Activated T-cell treated with anti-CD3 and anti-CD28 coated beads, Interleukin-2, amount 50 U/mL, for 1 hour (primary cell): ENCODE results near the gene AMY2A.
"Not testable (repeated sequence)": the region's sequence is repeated elsewhere in the genome, so short reads cannot be mapped to it uniquely, and the experiment has no call there.

Experiments used
- DNase-seq: peaks from one replicate; pipeline ENCODE4 v3.0.0-alpha.2; 2020

AMY2A gene

GRCh38 chr1:103616994-103617477 is at the start of gene AMY2A:
TSS of gene AMY2A (plus strand) at chr1:103617427. CDS start at chr1:103617441, 14 bp downstream.
- DNase-seq: not testable (repeated sequence)

- DNase-seq: no peak
These were observed 47.7 kb upstream of the AMY2A start for GRCh38 chr1:103569493-103569892.

- not testable (repeated sequence) for DNase-seq
These were observed 45.9 kb upstream of the AMY2A start, which contains the start of gene AMY2B for GRCh38 chr1:103571289-103571688. TSS of gene AMY2B (plus strand) at chr1:103571589. CDS start at chr1:103571603, 14 bp downstream.

GRCh38 chr1:103576065-103576464 is 41.2 kb upstream of the AMY2A start:
- DNase-seq: no peak

GRCh38 chr1:103576784-103577183 is 40.4 kb upstream of the AMY2A start:
- not testable (repeated sequence) for DNase-seq

- no peak for DNase-seq
These were observed 34.8 kb upstream of the AMY2A start for GRCh38 chr1:103582464-103582863.

- no peak for DNase-seq
These were observed 33.3 kb upstream of the AMY2A start for GRCh38 chr1:103583887-103584286.

- DNase-seq: no peak
These were observed 32.7 kb upstream of the AMY2A start for GRCh38 chr1:103584537-103584936.

- not testable (repeated sequence) for DNase-seq
These were observed 14.5 kb upstream of the AMY2A start for GRCh38 chr1:103602740-103603139.

- no peak for DNase-seq
These were observed 865 bp upstream of the AMY2A start for GRCh38 chr1:103616362-103616761.

GRCh38 chr1:103627436-103627835 is 10.2 kb downstream of the AMY2A start:
- DNase-seq: not testable (repeated sequence)

GRCh38 chr1:103641194-103641593 is 24.0 kb downstream of the AMY2A start:
- DNase-seq: not testable (repeated sequence)

- not testable (repeated sequence) for DNase-seq
These were observed 26.7 kb downstream of the AMY2A start for GRCh38 chr1:103643908-103644307.

GRCh38 chr1:103650305-103650704 is 33.1 kb downstream of the AMY2A start:
- not testable (repeated sequence) for DNase-seq

- not testable (repeated sequence) for DNase-seq
These were observed 33.7 kb downstream of the AMY2A start for GRCh38 chr1:103650889-103651288.

- DNase-seq: not testable (repeated sequence)
These were observed 36.9 kb downstream of the AMY2A start for GRCh38 chr1:103654133-103654532.

- not testable (repeated sequence) for DNase-seq
These were observed 38.2 kb downstream of the AMY2A start, which contains the start of gene AMY1A for GRCh38 chr1:103655460-103655859. TSS of gene AMY1A (plus strand) at chr1:103655760. CDS start at chr1:103656331, 571 bp downstream.
